ENCODE results near the gene TMC1.
A peak's percentile ranks its signal among the peaks of the same experiment; 100 is the strongest.

TMC1 gene

GRCh38 chr9:72614067-72614466 lies 92.7 kb downstream of the TMC1 start:
- no peaks in the 10 kb centered on the region for H3K4me1 ChIP-seq (ENCODE audit: insufficient read depth, poor library complexity, severe bottlenecking)
- no peaks in the 10 kb centered on the region for H3K36me3 ChIP-seq (ENCODE audit: low read depth)
- H3K9me3 ChIP-seq (ENCODE audit: severe bottlenecking): no peaks in the 10 kb centered on the region
- no peak overlapping the region for H3K27ac ChIP-seq (ENCODE audit: poor library complexity, severe bottlenecking)
- no peak for TF ChIP-seq CTCF (IDR thresholded peaks at IDR 0.05; ENCODE audit: poor library complexity, severe bottlenecking)
- no peak for ATAC-seq (ENCODE audit: low read depth)
- no peak for DNase-seq (ENCODE audit: low spot score)
- no peak overlapping the region for H3K4me3 ChIP-seq (ENCODE audit: severe bottlenecking)
- no peaks in the 10 kb centered on the region for H3K27me3 ChIP-seq (ENCODE audit: insufficient read depth, poor library complexity, severe bottlenecking)

- no peaks in the 10 kb centered on the region for H3K27me3 ChIP-seq (ENCODE audit: insufficient read depth, poor library complexity, severe bottlenecking)
- TF ChIP-seq CTCF (IDR thresholded peaks at IDR 0.05; ENCODE audit: poor library complexity, severe bottlenecking): no peak
- H3K36me3 ChIP-seq (ENCODE audit: low read depth): no peaks in the 10 kb centered on the region
- no peaks in the 10 kb centered on the region for H3K9me3 ChIP-seq (ENCODE audit: severe bottlenecking)
- DNase-seq (ENCODE audit: low spot score) (no peak), ATAC-seq (ENCODE audit: low read depth) (no peak)
- H3K27ac ChIP-seq (ENCODE audit: poor library complexity, severe bottlenecking): no peak overlapping the region
- H3K4me1 ChIP-seq (ENCODE audit: insufficient read depth, poor library complexity, severe bottlenecking): no peaks in the 10 kb centered on the region
- H3K4me3 ChIP-seq (ENCODE audit: severe bottlenecking): no peak overlapping the region
These were observed 94.5 kb downstream of the TMC1 start for GRCh38 chr9:72615931-72616330.

- DNase-seq (ENCODE audit: low spot score): no peak
- no peak for TF ChIP-seq CTCF (IDR thresholded peaks at IDR 0.05; ENCODE audit: poor library complexity, severe bottlenecking)
These were observed 97.4 kb downstream of the TMC1 start for GRCh38 chr9:72618811-72619210.

GRCh38 chr9:72622186-72622585 lies 100.8 kb downstream of the TMC1 start:
- H3K27me3 ChIP-seq (ENCODE audit: insufficient read depth, poor library complexity, severe bottlenecking): no peaks in the 10 kb centered on the region
- H3K27ac ChIP-seq (ENCODE audit: poor library complexity, severe bottlenecking): no peak overlapping the region
- H3K9me3 ChIP-seq (ENCODE audit: severe bottlenecking): no peaks in the 10 kb centered on the region
- H3K36me3 ChIP-seq (ENCODE audit: low read depth): no peaks in the 10 kb centered on the region
- H3K4me3 ChIP-seq (ENCODE audit: severe bottlenecking): no peak overlapping the region
- TF ChIP-seq CTCF (IDR thresholded peaks at IDR 0.05; ENCODE audit: poor library complexity, severe bottlenecking): no peak
- no peaks in the 10 kb centered on the region for H3K4me1 ChIP-seq (ENCODE audit: insufficient read depth, poor library complexity, severe bottlenecking)
- no peak for DNase-seq (ENCODE audit: low spot score)
- no peak for ATAC-seq (ENCODE audit: low read depth)

More at GRCh38 chr9:72618811-72619210, 97.4 kb downstream of the TMC1 start:
- H3K27ac ChIP-seq (ENCODE audit: poor library complexity, severe bottlenecking): no peak overlapping the region
- H3K4me1 ChIP-seq (ENCODE audit: insufficient read depth, poor library complexity, severe bottlenecking): no peaks in the 10 kb centered on the region
- no peaks in the 10 kb centered on the region for H3K9me3 ChIP-seq (ENCODE audit: severe bottlenecking)
- no peaks in the 10 kb centered on the region for H3K27me3 ChIP-seq (ENCODE audit: insufficient read depth, poor library complexity, severe bottlenecking)
- no peaks in the 10 kb centered on the region for H3K36me3 ChIP-seq (ENCODE audit: low read depth)
- ATAC-seq (ENCODE audit: low read depth): no peak
- no peak overlapping the region for H3K4me3 ChIP-seq (ENCODE audit: severe bottlenecking)

- Histone ChIP-seq H3K4me1 (ENCODE audit: insufficient read depth, poor library complexity, severe bottlenecking) (no peaks in the 10 kb centered on the region), H3K27me3 (ENCODE audit: insufficient read depth, poor library complexity, severe bottlenecking) (no peaks in the 10 kb centered on the region), H3K4me3 (ENCODE audit: severe bottlenecking) (no peak overlapping the region), H3K9me3 (ENCODE audit: severe bottlenecking) (no peaks in the 10 kb centered on the region), H3K36me3 (ENCODE audit: low read depth) (no peaks in the 10 kb centered on the region), H3K27ac (ENCODE audit: poor library complexity, severe bottlenecking) (no peak overlapping the region)
- peak; percentile 38; the same call in 2 of the 3 replicates for ATAC-seq (ENCODE audit: low read depth)
- DNase-seq (ENCODE audit: low spot score): no peak
- no peak for TF ChIP-seq CTCF (IDR thresholded peaks at IDR 0.05; ENCODE audit: poor library complexity, severe bottlenecking)
These were observed 101.7 kb downstream of the TMC1 start for GRCh38 chr9:72623156-72623555.
